GM18505 (cell line): ENCODE measurements around the gene APRT.

ENCODE experiments used
- ATAC-seq: cut with Tn5 transposase; IDR thresholded peaks from one replicate; pipeline ENCODE4 v1.9.1; 2021; ENCODE audit not compliant: unreplicated experiment
- POLR2A ChIP-seq: IDR thresholded peaks from 4 replicates; pipeline ENCODE4 v1.6.1; 2011; ENCODE audit warnings: borderline replicate concordance; ENCODE audit not compliant: insufficient read depth, insufficient read length; ENCODE audit errors: extremely low read depth

The APRT gene

GRCh38 chr16:88763502-88764053 lies 48.1 kb downstream of the APRT start:
- TF ChIP-seq POLR2A = no peak
- ATAC-seq = no peak

GRCh38 chr16:88762941-88763340 lies 48.8 kb downstream of the APRT start:
- no peak for ATAC-seq
- TF ChIP-seq POLR2A = no peak

GRCh38 chr16:88762258-88762870 lies 49.4 kb downstream of the APRT start:
- ATAC-seq = no peak
- no peak for TF ChIP-seq POLR2A

- ATAC-seq = no peak
Observed at GRCh38 chr16:88761830-88762229, 49.9 kb downstream of the APRT start.

GRCh38 chr16:88761143-88761534 lies 50.6 kb downstream of the APRT start:
- TF ChIP-seq POLR2A = no peak
- no peak for ATAC-seq

More at GRCh38 chr16:88761830-88762229, 49.9 kb downstream of the APRT start:
- TF ChIP-seq POLR2A = no peak

GRCh38 chr16:88760424-88761142 lies 51.1 kb downstream of the APRT start:
- ATAC-seq = no peak
- TF ChIP-seq POLR2A = no peak

- TF ChIP-seq POLR2A = no peak
- no peak for ATAC-seq
Observed at GRCh38 chr16:88759976-88760350, 51.8 kb downstream of the APRT start.
